Endothelial cell (in vitro differentiated cells): ENCODE measurements around the gene IL10RB. TPM values are rescaled to one million over a fixed set of nuclear protein-coding genes. Genes with fewer than 3 reads are reported as not detected.
A peak's percentile ranks its signal among the peaks of the same experiment; 100 is the strongest.

ENCODE experiments used
- DNase-seq: peaks from one replicate; pipeline ENCODE4 v3.0.0; 2021; ENCODE audit warnings: low spot score
- H3K27ac Mint-ChIP-seq: one replicate; pipeline ENCODE4 v1.8.0; 2021; ENCODE audit warnings: mixed read lengths, inconsistent platforms; ENCODE audit not compliant: unreplicated experiment
- H3K27me3 Mint-ChIP-seq: one replicate; pipeline ENCODE4 v1.8.0; 2021; ENCODE audit warnings: mild to moderate bottlenecking, moderate library complexity, mixed read lengths, inconsistent platforms; ENCODE audit not compliant: unreplicated experiment
- H3K36me3 Mint-ChIP-seq: one replicate; pipeline ENCODE4 v1.8.0; 2021; ENCODE audit warnings: mild to moderate bottlenecking, low read depth, mixed read lengths, inconsistent platforms; ENCODE audit not compliant: unreplicated experiment
- H3K4me1 Mint-ChIP-seq: one replicate; pipeline ENCODE4 v1.8.0; 2021; ENCODE audit warnings: mild to moderate bottlenecking, mixed read lengths, inconsistent platforms; ENCODE audit not compliant: unreplicated experiment
- H3K4me3 Mint-ChIP-seq: one replicate; pipeline ENCODE4 v1.8.0; 2021; ENCODE audit warnings: mild to moderate bottlenecking, mixed read lengths, inconsistent platforms; ENCODE audit not compliant: unreplicated experiment
- H3K9me3 Mint-ChIP-seq: one replicate; pipeline ENCODE4 v1.8.0; 2021; ENCODE audit warnings: mixed read lengths, inconsistent platforms; ENCODE audit not compliant: unreplicated experiment
- CTCF ChIP-seq: fragments of 200-600 bp; sonication (generic); IDR thresholded peaks from one replicate; pipeline ENCODE4 v1.5.0; 2021; ENCODE audit warnings: antibody characterized with exemption; ENCODE audit not compliant: unreplicated experiment
- total RNA-seq: library from RNA; stranded (reverse); fragmentation: NEBNext Ultra II Directional; extraction: Animal tissue kit (Norgen Biotek cat#: 25700); gene quantifications from one replicate; pipeline ENCODE4 v1.2.1, GENCODE V29; 2021; ENCODE audit not compliant: unreplicated experiment

IL10RB gene
- total RNA-seq, 1 donor from 2014 or later, result 13.0 TPM

DNA sequence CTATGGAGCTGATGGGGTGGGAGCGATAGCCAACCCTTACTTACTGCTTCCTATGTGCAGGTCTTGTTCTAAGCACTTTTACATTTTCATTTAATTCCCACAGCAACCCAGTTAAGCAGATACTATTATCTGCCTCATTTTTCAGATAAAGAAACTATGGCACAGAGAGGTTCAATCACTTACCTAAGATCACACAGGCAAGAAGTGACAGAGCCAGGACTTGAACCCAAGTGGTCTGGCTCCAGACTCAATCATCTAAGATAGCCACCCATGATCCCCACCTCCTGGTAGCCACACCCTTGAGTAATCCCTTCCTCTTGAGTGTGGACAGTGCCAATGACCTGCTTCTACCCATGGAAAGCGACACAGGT, 35.5 kb downstream of the IL10RB start:
- peaks cover 6% of the 10 kb centered on the region for H3K27me3 Mint-ChIP-seq
- TF ChIP-seq CTCF, result no peak
- peak overlapping the region; percentile 97 for H3K27ac Mint-ChIP-seq
- no peak for DNase-seq
- H3K9me3 Mint-ChIP-seq, result no peaks in the 10 kb centered on the region
- H3K4me3 Mint-ChIP-seq, result peak overlapping the region; percentile 13
- peaks cover 52% of the 10 kb centered on the region for H3K4me1 Mint-ChIP-seq
- H3K36me3 Mint-ChIP-seq, result no peaks in the 10 kb centered on the region

- TF ChIP-seq CTCF, result no peak
- Mint-ChIP-seq H3K4me1 (peaks cover 51% of the 10 kb centered on the region), H3K4me3 (no peak overlapping the region), H3K27me3 (peaks cover 6% of the 10 kb centered on the region), H3K27ac (no peak overlapping the region), H3K36me3 (no peaks in the 10 kb centered on the region), H3K9me3 (no peaks in the 10 kb centered on the region)
- no peak for DNase-seq
Measured at GRCh38 chr21:33302055-33302454, 35.9 kb downstream of the IL10RB start.

GRCh38 chr21:33302796-33303195, 36.6 kb downstream of the IL10RB start:
- no peak for TF ChIP-seq CTCF
- no peak for DNase-seq
- Mint-ChIP-seq H3K9me3 (no peaks in the 10 kb centered on the region), H3K36me3 (no peaks in the 10 kb centered on the region), H3K4me1 (peaks cover 50% of the 10 kb centered on the region), H3K27me3 (peaks cover 9% of the 10 kb centered on the region), H3K4me3 (no peak overlapping the region), H3K27ac (no peak overlapping the region)

- Mint-ChIP-seq H3K4me3 (no peak overlapping the region), H3K9me3 (no peaks in the 10 kb centered on the region), H3K4me1 (peaks cover 37% of the 10 kb centered on the region), H3K27me3 (peaks cover 6% of the 10 kb centered on the region), H3K27ac (no peak overlapping the region), H3K36me3 (no peaks in the 10 kb centered on the region)
- no peak for TF ChIP-seq CTCF
- no peak for DNase-seq
Measured at GRCh38 chr21:33305344-33305671, 39.1 kb downstream of the IL10RB start.

- peaks cover 31% of the 10 kb centered on the region for H3K4me1 Mint-ChIP-seq
- H3K27ac Mint-ChIP-seq, result no peak overlapping the region
- no peaks in the 10 kb centered on the region for H3K9me3 Mint-ChIP-seq
- no peak for DNase-seq
- peaks cover 6% of the 10 kb centered on the region for H3K27me3 Mint-ChIP-seq
- no peaks in the 10 kb centered on the region for H3K36me3 Mint-ChIP-seq
- no peak overlapping the region for H3K4me3 Mint-ChIP-seq
- TF ChIP-seq CTCF, result no peak
Measured at GRCh38 chr21:33305938-33306337, 39.8 kb downstream of the IL10RB start.
